ENCODE results near the gene GPC3. TPM values are rescaled to one million over a fixed set of nuclear protein-coding genes. Genes with fewer than 3 reads are reported as not detected.

GPC3 gene
- total RNA-seq, 1 experiment from 2014 or later = 233 TPM

DNA sequence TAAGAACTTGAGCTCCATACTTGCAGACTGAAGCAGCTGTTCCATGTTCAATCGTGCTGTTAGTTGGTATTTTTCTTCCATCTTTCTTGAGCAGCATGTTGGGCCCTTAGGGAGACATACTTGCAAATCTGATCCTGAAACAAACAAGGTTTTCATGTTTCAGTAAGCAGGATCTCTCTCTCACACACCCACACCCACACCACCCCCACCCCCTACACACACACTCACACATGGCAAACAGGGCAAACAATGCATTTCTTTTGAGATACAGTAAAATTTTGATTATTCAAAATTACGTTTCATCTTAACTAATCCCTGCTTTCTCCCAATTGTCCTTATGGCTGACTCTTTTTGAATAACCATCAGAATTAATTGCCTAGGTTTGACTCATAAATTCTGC, 32.3 kb downstream of the GPC3 start:
- TF ChIP-seq, protein P1, sequence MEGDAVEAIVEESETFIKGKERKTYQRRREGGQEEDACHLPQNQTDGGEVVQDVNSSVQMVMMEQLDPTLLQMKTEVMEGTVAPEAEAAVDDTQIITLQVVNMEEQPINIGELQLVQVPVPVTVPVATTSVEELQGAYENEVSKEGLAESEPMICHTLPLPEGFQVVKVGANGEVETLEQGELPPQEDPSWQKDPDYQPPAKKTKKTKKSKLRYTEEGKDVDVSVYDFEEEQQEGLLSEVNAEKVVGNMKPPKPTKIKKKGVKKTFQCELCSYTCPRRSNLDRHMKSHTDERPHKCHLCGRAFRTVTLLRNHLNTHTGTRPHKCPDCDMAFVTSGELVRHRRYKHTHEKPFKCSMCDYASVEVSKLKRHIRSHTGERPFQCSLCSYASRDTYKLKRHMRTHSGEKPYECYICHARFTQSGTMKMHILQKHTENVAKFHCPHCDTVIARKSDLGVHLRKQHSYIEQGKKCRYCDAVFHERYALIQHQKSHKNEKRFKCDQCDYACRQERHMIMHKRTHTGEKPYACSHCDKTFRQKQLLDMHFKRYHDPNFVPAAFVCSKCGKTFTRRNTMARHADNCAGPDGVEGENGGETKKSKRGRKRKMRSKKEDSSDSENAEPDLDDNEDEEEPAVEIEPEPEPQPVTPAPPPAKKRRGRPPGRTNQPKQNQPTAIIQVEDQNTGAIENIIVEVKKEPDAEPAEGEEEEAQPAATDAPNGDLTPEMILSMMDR (IDR thresholded peaks at IDR 0.05; ENCODE audit: insufficient read depth in 1 of 2, low read depth in 1 of 2, low read length in 1 of 2, severe bottlenecking in 1 of 2, unreplicated experiment in 1 of 2) = no peak
- intact Hi-C loops (cut with micrococcal nuclease; ENCODE audit: unreplicated experiment) = no loop called here
- H3K36me3 Mint-ChIP-seq (ENCODE audit: insufficient read depth, unreplicated experiment) = peaks cover 21% of the 10 kb centered on the region

DNA sequence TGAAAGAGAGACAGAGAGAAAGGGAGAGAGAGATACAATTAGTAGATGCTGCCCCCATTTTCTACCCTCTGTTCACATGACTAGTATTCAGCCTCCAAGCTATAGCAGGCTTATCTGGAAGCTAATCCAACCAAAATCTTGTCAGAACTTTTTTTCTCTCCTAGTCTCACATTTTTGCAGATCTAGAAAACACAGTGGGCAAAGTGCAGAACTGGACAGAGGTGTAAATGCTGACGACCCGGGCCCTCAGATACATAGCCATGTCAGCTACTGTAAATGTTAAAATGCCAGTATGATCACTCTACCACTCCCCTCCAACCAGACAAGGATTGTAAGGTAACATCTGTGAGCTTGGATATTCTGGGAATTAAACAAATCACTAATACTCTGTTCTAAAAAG, 34.3 kb downstream of the GPC3 start:
- H3K27me3 Mint-ChIP-seq (ENCODE audit: insufficient read depth, unreplicated experiment) = no peaks in the 10 kb centered on the region
- no peaks in the 10 kb centered on the region for H3K4me1 ChIP-seq
- intact Hi-C loops (cut with micrococcal nuclease; ENCODE audit: unreplicated experiment) = no loop called here

More for the DNA sequence above, 32.3 kb downstream of the GPC3 start:
- BruUV-seq (replicated peaks) = no TSS peak
- no peaks in the 10 kb centered on the region for H3K27me3 Mint-ChIP-seq (ENCODE audit: insufficient read depth, unreplicated experiment)
- no peaks in the 10 kb centered on the region for H3K4me1 ChIP-seq
- ChIA-PET POLR2A (no interaction called here), CTCF (no interaction called here)
- no peak for DNase-seq
- no peak overlapping the region for H3K4me3 ChIP-seq (ENCODE audit: low read depth, low read length)
- H3K4me3 Mint-ChIP-seq (ENCODE audit: unreplicated experiment) = no peak overlapping the region
- no peak overlapping the region for H3K27ac Mint-ChIP-seq (ENCODE audit: unreplicated experiment)
- peaks cover 9% of the 10 kb centered on the region for H3K4me1 Mint-ChIP-seq (ENCODE audit: low read depth, unreplicated experiment)
- H3K27me3 ChIP-seq (replicated peaks; ENCODE audit: control insufficient read depth, insufficient read depth, low read length) = no peaks in the 10 kb centered on the region
- no peaks in the 10 kb centered on the region; the same call in 1 of the 2 replicates for H3K36me3 ChIP-seq (ENCODE audit: control insufficient read depth, insufficient read depth, low read length)
- H3K9me3 ChIP-seq = no peaks in the 10 kb centered on the region
- peaks cover 19% of the 10 kb centered on the region for H3K9me3 Mint-ChIP-seq (ENCODE audit: unreplicated experiment)

DNA sequence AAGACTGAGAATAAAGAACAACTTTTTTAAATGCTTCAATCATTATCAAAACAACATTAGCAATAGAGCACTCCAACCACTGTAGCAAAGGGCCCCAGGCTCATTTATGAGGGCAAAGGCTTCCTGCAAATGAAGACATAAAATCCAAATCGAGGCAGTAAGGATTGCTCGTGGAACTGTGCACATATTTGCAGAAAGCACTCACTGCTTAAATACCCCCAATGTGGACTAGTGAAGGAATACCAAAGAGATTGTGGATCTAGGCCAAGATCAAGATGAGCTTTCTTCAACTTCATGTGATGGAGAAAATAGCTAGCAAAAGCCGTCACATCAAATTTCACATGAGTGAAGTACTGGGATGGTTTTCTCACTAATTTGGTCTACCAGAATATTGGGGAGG, 35.2 kb downstream of the GPC3 start:
- Histone ChIP-seq H3K4me3 (ENCODE audit: low read depth, low read length) (no peak overlapping the region), H3K27me3 (replicated peaks; ENCODE audit: control insufficient read depth, insufficient read depth, low read length) (no peaks in the 10 kb centered on the region), H3K4me1 (no peaks in the 10 kb centered on the region), H3K9me3 (no peaks in the 10 kb centered on the region), H3K36me3 (ENCODE audit: control insufficient read depth, insufficient read depth, low read length) (no peaks in the 10 kb centered on the region; the same call in 1 of the 2 replicates)
- no peaks in the 10 kb centered on the region for H3K4me1 Mint-ChIP-seq (ENCODE audit: low read depth, unreplicated experiment)
- H3K27ac Mint-ChIP-seq (ENCODE audit: unreplicated experiment) = no peak overlapping the region
- peaks cover 26% of the 10 kb centered on the region for H3K36me3 Mint-ChIP-seq (ENCODE audit: insufficient read depth, unreplicated experiment)
- peaks cover 14% of the 10 kb centered on the region for H3K9me3 Mint-ChIP-seq (ENCODE audit: unreplicated experiment)
- DNase-seq = no peak
- ChIA-PET POLR2A (no interaction called here), CTCF (no interaction called here)
- no TSS peak for BruUV-seq (replicated peaks)
- intact Hi-C loops (cut with micrococcal nuclease; ENCODE audit: unreplicated experiment) = no loop called here
- no peak overlapping the region for H3K4me3 Mint-ChIP-seq (ENCODE audit: unreplicated experiment)
- H3K27me3 Mint-ChIP-seq (ENCODE audit: insufficient read depth, unreplicated experiment) = no peaks in the 10 kb centered on the region
- TF ChIP-seq, protein P1 (IDR thresholded peaks at IDR 0.05; ENCODE audit: insufficient read depth in 1 of 2, low read depth in 1 of 2, low read length in 1 of 2, severe bottlenecking in 1 of 2, unreplicated experiment in 1 of 2) = no peak

More for the DNA sequence above, 34.3 kb downstream of the GPC3 start:
- DNase-seq = no peak
- Histone ChIP-seq H3K9me3 (no peaks in the 10 kb centered on the region), H3K27me3 (replicated peaks; ENCODE audit: control insufficient read depth, insufficient read depth, low read length) (no peaks in the 10 kb centered on the region), H3K36me3 (ENCODE audit: control insufficient read depth, insufficient read depth, low read length) (no peaks in the 10 kb centered on the region; the same call in 1 of the 2 replicates), H3K4me3 (ENCODE audit: low read depth, low read length) (no peak overlapping the region)
- peaks cover 19% of the 10 kb centered on the region for H3K9me3 Mint-ChIP-seq (ENCODE audit: unreplicated experiment)
- POLR2A ChIA-PET = no interaction called here
- no peak overlapping the region for H3K4me3 Mint-ChIP-seq (ENCODE audit: unreplicated experiment)
- H3K36me3 Mint-ChIP-seq (ENCODE audit: insufficient read depth, unreplicated experiment) = peaks cover 30% of the 10 kb centered on the region
- no peaks in the 10 kb centered on the region for H3K4me1 Mint-ChIP-seq (ENCODE audit: low read depth, unreplicated experiment)
- TF ChIP-seq, protein P1 (IDR thresholded peaks at IDR 0.05; ENCODE audit: insufficient read depth in 1 of 2, low read depth in 1 of 2, low read length in 1 of 2, severe bottlenecking in 1 of 2, unreplicated experiment in 1 of 2) = no peak
- BruUV-seq (replicated peaks) = no TSS peak
- no peak overlapping the region for H3K27ac Mint-ChIP-seq (ENCODE audit: unreplicated experiment)
- CTCF ChIA-PET = no interaction called here
